Muscle layer of colon (tissue), 2 donors: ENCODE data around the gene ZG16B.

Experiments used
- H3K27ac ChIP-seq: one replicate; pipeline ENCODE4 v1.7.0; 2013; ENCODE audit warnings: low read depth, mild to moderate bottlenecking, low read length, moderate library complexity
- H3K27me3 ChIP-seq, 2 donors: one replicate each; pipeline ENCODE4 v1.7.0; 2013; ENCODE audit warnings: low read length in 2 of 2, mild to moderate bottlenecking in 2 of 2; ENCODE audit not compliant: insufficient read depth in 2 of 2, control insufficient read depth in 1 of 2
- H3K36me3 ChIP-seq: one replicate; pipeline ENCODE4 v1.7.0; 2013; ENCODE audit warnings: mild to moderate bottlenecking, low read length; ENCODE audit not compliant: insufficient read depth
- H3K4me1 ChIP-seq: one replicate; pipeline ENCODE4 v1.7.0; 2013; ENCODE audit warnings: mild to moderate bottlenecking, low read length; ENCODE audit not compliant: insufficient read depth
- H3K4me3 ChIP-seq, 2 donors: one replicate each; pipeline ENCODE4 v1.7.0; 2013; ENCODE audit warnings: low read length in 2 of 2, low read depth in 1 of 2, mild to moderate bottlenecking in 1 of 2, moderate library complexity in 1 of 2
- H3K9ac ChIP-seq: one replicate; pipeline ENCODE4 v1.7.0; 2013; ENCODE audit warnings: low read length
- H3K9me3 ChIP-seq: one replicate; pipeline ENCODE4 v1.7.0; 2013; ENCODE audit warnings: mild to moderate bottlenecking, low read length
- donor health status: abdominal sarcoma.
- donor health status: Adenocarcinoma of cecum.

ZG16B gene

DNA sequence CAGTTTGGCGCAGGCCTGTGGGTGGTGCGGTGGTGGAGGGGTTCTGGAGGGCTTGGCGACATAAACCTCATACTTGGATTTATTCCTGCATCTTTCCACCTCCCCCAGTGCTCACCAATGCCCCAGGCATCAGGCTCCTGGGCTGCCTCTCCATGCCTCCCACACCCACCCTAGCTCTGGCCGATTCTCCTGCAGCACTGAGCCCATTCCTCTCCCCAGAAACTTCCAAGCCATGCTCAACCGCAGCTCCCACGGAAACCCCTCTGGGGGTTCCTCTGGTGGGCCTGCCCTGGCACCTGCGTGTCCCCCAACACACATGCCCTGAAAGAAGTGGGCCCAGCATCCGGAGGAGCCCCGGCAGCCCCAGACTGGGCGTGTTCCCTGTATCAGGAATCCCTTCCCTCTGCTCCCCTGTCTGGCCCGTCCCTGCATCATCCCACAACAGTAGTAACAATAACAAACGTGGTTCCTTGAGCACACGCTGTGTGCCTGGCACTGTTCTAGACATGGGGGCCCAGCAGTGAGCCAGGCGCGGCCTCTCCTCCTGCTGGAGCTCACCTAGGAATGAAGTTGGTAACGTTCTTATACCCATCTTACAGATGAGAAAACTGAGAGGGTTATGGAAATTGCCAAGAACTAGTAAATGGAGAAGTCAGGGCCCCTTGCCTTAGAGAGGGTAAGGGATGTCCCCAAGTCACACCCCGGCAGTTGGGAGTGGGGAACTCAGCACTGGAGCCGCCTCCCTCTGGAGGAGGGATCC is 10.7 kb upstream of the ZG16B start:
- H3K4me3 ChIP-seq: no peak overlapping the region
- H3K4me1 ChIP-seq: no peaks in the 10 kb centered on the region
- H3K36me3 ChIP-seq: no peaks in the 10 kb centered on the region
- H3K9ac ChIP-seq: no peak overlapping the region
- no peak overlapping the region for H3K27ac ChIP-seq
- no peaks in the 10 kb centered on the region for H3K9me3 ChIP-seq
- H3K27me3 ChIP-seq: peaks cover 0 to 7% of the 10 kb centered on the region in 2 donors

GRCh38 chr16:2819939-2820835 is 9.9 kb upstream of the ZG16B start:
- Histone ChIP-seq H3K9me3 (no peaks in the 10 kb centered on the region), H3K36me3 (no peaks in the 10 kb centered on the region), H3K27me3 (peaks cover 0 to 3% of the 10 kb centered on the region in 2 donors), H3K27ac (no peak overlapping the region), H3K4me1 (no peaks in the 10 kb centered on the region), H3K9ac (no peak overlapping the region), H3K4me3 (no peak overlapping the region)

GRCh38 chr16:2820836-2821486 is 9.1 kb upstream of the ZG16B start:
- no peak overlapping the region for H3K9ac ChIP-seq
- no peaks in the 10 kb centered on the region for H3K9me3 ChIP-seq
- H3K27me3 ChIP-seq: no peaks in the 10 kb centered on the region
- no peaks in the 10 kb centered on the region for H3K36me3 ChIP-seq
- H3K4me3 ChIP-seq: no peak overlapping the region
- H3K4me1 ChIP-seq: no peaks in the 10 kb centered on the region
- H3K27ac ChIP-seq: no peak overlapping the region

GRCh38 chr16:2821487-2822157 is 8.5 kb upstream of the ZG16B start:
- Histone ChIP-seq H3K27ac (no peak overlapping the region), H3K9me3 (no peaks in the 10 kb centered on the region), H3K27me3 (peaks cover 0 to 2% of the 10 kb centered on the region in 2 donors), H3K36me3 (no peaks in the 10 kb centered on the region), H3K4me3 (no peak overlapping the region), H3K9ac (no peak overlapping the region), H3K4me1 (no peaks in the 10 kb centered on the region)

DNA sequence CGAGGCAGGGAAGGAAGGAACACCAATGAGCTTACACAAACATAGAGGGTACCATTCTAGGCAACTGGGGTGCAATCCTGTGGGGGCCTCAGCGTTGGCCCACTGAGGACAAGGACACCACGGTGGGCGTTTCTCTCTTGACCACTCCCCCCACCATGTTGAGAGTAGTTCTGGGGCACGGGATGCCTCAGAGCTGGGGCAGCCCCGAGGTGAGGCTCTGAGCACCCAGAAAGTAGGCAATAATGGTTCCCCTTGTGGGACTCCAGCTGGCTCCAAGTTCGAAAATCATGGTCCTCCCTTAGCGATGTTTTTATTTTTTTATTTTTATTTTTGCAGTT is 8.0 kb upstream of the ZG16B start:
- H3K27ac ChIP-seq: no peak overlapping the region
- H3K36me3 ChIP-seq: no peaks in the 10 kb centered on the region
- no peaks in the 10 kb centered on the region for H3K9me3 ChIP-seq
- H3K27me3 ChIP-seq: peaks cover 0 to 6% of the 10 kb centered on the region in 2 donors
- no peak overlapping the region for H3K9ac ChIP-seq
- H3K4me3 ChIP-seq: no peak overlapping the region
- no peaks in the 10 kb centered on the region for H3K4me1 ChIP-seq

DNA sequence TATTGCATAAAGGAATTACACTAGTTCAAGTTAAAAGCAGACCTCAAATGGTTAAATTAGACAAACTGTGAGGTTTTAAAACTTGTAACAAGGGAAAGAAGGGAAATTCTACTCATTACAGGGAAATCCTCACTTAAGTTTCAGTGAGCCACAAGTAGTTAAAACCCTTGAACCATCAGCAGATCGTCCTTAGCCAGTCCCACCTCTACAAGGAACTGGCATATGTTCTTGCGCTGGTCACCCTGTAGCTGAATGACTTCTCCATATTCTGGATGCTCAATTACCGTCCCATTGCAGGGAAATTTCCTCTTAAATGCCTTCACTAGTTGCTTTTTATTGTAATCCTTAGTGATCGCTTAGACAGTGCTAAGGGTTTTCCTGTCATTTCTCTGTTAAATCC is 7.6 kb upstream of the ZG16B start:
- no peaks in the 10 kb centered on the region for H3K4me1 ChIP-seq
- no peak overlapping the region for H3K27ac ChIP-seq
- no peaks in the 10 kb centered on the region for H3K9me3 ChIP-seq
- no peak overlapping the region for H3K9ac ChIP-seq
- no peak overlapping the region for H3K4me3 ChIP-seq
- peaks cover 0 to 6% of the 10 kb centered on the region in 2 donors for H3K27me3 ChIP-seq
- H3K36me3 ChIP-seq: no peaks in the 10 kb centered on the region

- H3K4me1 ChIP-seq: no peaks in the 10 kb centered on the region
- no peak overlapping the region for H3K27ac ChIP-seq
- no peak overlapping the region for H3K9ac ChIP-seq
- H3K36me3 ChIP-seq: no peaks in the 10 kb centered on the region
- peaks cover 0 to 8% of the 10 kb centered on the region in 2 donors for H3K27me3 ChIP-seq
- H3K9me3 ChIP-seq: no peaks in the 10 kb centered on the region
- H3K4me3 ChIP-seq: no peak overlapping the region
Measured at GRCh38 chr16:2824626-2825025, 5.5 kb upstream of the ZG16B start.

DNA sequence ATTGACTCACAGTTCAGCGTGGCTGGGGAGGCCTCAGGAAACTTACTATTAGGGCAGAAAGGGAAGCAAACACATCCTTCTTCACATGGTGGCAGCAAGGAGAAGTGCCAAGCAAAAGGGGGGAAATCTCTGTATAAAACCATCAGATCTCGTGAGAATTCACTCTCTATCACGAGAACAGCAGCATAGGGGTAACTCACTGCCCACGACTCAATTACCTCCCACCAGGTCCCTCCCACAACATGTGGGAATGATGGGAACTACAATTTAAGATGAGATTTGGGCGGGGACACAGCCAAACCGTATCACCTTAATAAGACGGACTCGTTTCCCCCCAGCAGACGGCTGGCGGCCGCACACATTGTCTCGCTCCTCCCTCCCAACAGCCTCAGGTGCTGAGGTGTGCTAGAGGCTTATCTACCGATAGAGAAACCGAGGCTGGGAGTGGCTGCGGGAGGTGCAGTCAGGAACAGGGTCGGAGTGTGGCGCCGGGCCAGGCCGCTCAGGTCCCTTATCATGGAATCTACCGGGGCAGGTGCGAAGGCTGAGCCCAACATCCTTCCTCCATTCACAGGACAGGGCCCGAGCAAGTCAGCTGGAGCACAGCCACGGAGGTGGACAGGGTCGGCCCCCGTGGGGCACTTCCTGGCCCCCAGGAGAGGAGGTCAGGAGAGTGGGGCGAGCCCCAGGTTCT is 4.9 kb upstream of the ZG16B start:
- Histone ChIP-seq H3K36me3 (no peaks in the 10 kb centered on the region), H3K9ac (no peak overlapping the region), H3K4me3 (no peak overlapping the region), H3K27me3 (peaks cover 0 to 13% of the 10 kb centered on the region in 2 donors), H3K9me3 (no peaks in the 10 kb centered on the region), H3K4me1 (no peaks in the 10 kb centered on the region), H3K27ac (no peak overlapping the region)

- H3K4me3 ChIP-seq: no peak overlapping the region
- H3K9me3 ChIP-seq: no peaks in the 10 kb centered on the region
- no peak overlapping the region for H3K9ac ChIP-seq
- no peaks in the 10 kb centered on the region for H3K4me1 ChIP-seq
- no peak overlapping the region for H3K27ac ChIP-seq
- H3K27me3 ChIP-seq: peaks cover 0 to 19% of the 10 kb centered on the region in 2 donors
- no peaks in the 10 kb centered on the region for H3K36me3 ChIP-seq
Measured at GRCh38 chr16:2825906-2826305, 4.2 kb upstream of the ZG16B start.

- Histone ChIP-seq H3K36me3 (no peaks in the 10 kb centered on the region), H3K27ac (no peak overlapping the region), H3K9ac (no peak overlapping the region), H3K4me3 (no peak overlapping the region), H3K9me3 (no peaks in the 10 kb centered on the region), H3K4me1 (no peaks in the 10 kb centered on the region), H3K27me3 (peaks cover 0 to 19% of the 10 kb centered on the region in 2 donors)
Measured at GRCh38 chr16:2826591-2827373, 3.3 kb upstream of the ZG16B start.
